Islet of Langerhans (tissue), 1 donor: ENCODE measurements around the gene ZNF628.
"Not testable (repeated sequence)": the region's sequence is repeated elsewhere in the genome, so short reads cannot be mapped to it uniquely, and the experiment has no call there.

Source experiments
- FAIRE-seq: peaks from one replicate; lab custom pipeline; 2011; peaks lifted over from hg19 to GRCh38; lab: Jason Lieb, UNC

The ZNF628 gene

DNA sequence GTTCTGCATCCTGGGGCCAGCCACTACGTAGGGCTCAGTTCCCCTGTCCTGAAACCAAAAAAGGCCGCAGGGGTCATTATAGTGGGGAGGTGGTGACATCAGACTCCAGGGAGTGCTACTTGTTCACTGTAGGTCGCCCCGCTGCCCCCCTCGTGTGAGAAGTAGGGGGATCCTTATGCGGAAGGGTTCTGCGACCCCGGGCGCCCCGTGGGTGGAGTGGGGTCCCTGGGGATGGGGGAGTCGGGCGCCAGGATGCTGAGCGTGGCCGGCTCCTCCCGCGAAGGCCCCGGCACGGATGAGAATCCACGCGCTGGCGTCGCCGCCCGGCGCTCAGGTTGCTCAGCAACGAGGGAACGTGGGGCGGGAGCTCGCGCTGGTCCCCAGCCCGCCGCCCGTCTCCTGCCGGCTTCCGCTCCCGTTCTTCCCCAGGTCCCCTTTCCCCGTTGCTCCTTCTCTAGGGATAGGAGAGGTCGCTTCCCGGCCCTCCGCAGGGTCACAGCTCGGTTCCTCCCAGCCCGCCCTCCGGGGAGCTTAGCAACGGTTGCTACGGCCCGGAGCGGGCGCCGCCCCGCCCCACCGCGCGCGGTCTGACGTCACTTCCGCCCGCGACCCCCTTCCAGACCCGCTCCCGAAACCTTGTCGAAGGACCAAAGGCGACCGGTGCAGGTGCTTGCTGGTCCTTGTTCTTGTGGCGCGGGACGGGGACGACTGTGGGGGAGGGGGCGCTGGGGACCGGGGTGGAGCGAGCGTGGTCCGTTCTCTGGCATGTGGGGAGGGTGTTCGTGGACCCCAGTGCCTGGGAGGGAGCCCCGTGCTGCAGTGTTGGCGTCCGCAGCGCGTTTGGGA, 8.4 kb downstream of the ZNF628 start, which contains the start of gene NAT14:
TSS of gene NAT14 (plus strand) at position 596 of the 846 bp plus-strand sequence. CDS start 521 bp downstream, outside the sequence.
- no peak for FAIRE-seq

DNA sequence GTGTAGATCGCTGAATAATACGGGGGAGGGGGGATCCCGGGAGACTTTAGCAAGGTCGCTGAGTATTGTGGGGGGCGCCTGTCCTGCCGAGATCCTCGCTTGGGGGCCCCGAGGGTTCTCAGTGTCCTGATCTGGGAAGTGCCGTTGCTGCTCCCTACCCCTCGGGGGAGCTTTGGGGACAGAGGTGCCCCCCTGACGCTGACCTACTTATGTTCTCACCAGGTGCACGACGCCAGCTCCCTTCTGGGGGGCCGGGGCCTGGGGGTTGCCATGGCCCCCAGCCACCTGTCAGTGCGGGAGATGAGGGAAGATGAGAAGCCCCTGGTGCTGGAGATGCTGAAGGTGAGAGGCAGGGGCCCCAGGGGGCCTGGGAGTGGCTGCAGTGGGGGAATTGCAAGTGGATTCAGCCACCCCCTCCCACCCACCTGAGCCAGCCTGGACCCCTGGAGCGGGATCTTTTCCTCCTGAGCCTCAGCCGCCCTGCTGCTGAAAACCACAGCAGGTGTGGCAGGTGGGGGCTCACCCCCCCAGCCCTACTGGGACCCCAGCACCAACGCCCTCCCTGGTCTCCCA, 9.1 kb downstream of the ZNF628 start:
- FAIRE-seq, result no peak

DNA sequence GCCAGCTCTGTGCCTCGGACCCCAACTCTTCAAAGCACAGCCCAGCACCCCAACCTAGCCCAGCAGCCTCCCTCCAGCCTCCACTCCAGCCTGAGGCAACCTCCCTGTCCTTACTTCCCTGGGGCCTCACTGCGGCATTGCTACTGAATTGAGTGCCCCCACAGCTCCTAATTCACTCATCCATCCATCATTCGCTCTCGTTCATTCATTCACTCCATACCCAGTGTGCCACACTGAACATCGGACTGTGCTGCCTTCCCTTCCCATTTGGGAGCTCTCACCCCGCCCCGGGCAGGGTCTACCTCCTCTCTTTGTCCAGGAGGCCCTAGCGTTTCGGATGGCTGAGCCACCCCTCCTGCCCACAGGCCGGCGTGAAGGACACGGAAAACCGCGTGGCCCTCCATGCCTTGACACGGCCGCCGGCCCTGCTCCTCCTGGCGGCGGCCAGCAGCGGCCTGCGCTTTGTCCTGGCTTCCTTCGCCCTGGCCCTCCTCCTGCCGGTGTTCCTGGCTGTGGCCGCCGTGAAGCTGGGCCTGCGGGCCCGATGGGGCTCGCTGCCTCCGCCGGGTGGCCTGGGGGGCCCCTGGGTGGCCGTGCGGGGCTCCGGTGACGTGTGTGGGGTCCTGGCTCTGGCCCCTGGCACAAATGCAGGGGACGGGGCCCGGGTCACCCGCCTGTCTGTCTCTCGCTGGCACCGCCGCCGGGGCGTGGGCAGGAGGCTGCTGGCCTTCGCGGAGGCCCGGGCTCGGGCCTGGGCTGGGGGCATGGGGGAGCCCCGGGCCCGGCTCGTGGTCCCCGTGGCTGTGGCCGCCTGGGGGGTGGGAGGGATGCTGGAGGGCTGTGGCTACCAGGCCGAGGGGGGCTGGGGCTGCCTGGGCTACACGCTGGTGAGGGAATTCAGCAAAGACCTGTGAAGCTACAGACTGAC, 9.9 kb downstream of the ZNF628 start:
- no peak for FAIRE-seq

DNA sequence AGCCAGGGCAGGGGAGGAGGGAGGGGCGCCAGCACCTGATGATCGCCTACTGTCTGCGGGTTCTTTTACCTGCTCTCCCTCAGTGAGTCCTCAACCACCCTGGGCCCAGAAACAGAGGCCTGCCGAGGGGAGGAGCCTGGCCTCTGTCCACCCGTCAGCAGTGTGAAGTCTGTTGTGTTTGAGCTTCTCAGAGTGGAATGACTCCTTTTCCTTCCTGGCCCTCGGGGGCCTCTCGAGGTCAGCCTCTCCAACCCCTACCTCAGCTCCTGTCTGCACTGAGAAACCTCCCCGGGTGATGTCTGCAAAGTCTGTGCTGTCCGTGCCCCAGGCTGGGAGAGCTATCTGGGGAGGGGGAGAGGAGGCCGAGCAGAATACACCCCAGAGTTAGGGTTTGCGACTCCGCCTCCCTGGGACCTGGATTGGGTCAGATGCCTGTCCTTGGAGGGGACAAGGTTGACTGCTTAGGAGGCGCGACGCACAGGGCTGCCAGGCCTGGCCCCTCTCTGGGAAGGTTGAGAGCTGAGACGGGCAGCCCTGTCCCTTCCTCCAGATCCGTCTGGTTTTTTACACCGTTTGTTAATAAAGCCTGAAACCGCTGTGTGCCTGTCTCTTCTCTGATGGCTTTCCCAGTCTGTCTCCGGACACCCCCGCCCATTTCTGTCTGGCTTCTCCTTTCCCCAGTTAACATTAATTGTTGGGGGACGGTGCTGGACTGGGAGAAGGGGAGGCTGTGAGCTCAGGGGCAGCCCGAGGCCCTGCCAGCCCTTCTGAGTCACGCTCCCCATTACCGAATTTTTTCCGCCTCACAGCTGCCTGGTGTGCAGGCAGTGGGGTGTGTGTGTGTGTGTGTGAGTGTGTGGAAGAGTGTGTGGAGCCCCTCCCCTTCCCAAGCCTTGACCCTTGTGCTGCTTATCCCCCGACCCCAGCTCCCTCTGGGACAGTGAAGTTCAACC, 10.8 kb downstream of the ZNF628 start:
- no peak for FAIRE-seq

DNA sequence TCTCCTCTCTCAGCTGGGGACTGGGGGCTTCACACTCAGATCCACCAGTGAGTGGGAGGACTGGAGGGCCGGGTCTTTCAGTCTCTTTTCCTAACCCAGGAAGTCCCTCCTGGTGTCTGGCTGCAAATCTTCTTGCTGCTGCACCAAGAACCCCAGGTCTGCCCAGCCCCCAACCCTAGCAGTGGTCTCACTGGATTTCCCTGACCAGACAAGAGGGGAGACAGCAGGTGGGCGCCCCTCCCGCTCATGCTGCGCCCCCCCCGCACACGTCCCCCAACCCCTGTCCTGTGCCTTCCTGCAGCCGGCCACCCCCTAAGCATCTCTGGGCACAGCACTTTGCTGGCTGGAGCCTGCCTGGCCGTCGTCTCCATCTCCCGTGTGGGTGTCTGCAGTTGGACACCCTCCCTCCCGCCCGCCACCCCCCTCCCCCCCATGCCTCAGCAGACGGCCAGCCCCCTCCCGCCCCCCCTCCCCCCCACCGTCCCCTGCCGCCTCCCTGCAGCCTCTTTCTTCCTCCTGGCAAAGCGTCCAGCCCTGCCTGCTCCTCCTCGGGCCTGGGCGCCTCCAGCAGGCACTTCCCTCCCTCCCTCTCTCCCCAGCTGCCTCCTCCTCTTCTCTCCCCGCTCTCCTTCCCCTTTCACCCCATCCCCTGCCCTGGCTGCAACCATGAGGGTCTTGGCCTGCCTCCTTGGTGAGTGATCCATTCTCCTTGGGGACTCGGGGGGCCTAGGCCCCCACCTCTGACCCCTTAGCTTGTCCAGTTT, 11.7 kb downstream of the ZNF628 start, which contains the start of gene SSC5D:
TSS of gene SSC5D (plus strand) at position 513 of the 764 bp plus-strand sequence. CDS start at position 667, 154 bp downstream.
- no peak for FAIRE-seq

DNA sequence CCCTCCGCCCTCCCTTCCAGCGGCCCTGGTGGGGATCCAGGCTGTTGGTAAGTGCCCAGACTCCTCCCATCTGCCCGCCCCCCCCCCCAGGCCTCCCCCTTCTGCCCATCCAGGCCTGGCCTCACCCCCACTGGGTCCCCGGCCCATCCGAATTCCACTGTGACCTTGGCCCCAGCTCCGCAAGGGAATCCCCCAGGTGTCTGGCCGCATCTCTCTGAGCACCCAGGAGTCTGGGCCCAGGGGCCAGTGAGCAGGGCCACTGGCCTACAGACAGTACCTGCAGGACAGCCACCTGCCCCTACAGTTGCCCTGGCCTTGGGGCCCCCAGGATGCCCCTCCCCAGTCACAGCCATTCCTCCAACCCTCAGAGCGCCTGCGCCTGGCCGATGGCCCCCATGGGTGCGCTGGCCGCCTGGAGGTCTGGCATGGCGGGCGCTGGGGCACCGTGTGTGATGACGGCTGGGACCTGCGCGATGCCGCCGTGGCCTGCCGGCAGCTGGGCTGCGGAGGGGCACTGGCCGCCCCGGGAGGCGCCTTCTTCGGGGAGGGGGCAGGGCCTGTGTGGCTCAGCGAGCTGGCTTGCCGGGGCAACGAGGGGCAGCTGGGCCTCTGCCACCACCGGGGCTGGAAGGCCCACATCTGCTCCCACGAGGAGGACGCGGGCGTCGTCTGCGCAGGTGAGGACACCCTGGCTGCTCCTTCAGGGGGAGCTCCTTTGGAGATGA, 12.7 kb downstream of the ZNF628 start:
- FAIRE-seq, result no peak

DNA sequence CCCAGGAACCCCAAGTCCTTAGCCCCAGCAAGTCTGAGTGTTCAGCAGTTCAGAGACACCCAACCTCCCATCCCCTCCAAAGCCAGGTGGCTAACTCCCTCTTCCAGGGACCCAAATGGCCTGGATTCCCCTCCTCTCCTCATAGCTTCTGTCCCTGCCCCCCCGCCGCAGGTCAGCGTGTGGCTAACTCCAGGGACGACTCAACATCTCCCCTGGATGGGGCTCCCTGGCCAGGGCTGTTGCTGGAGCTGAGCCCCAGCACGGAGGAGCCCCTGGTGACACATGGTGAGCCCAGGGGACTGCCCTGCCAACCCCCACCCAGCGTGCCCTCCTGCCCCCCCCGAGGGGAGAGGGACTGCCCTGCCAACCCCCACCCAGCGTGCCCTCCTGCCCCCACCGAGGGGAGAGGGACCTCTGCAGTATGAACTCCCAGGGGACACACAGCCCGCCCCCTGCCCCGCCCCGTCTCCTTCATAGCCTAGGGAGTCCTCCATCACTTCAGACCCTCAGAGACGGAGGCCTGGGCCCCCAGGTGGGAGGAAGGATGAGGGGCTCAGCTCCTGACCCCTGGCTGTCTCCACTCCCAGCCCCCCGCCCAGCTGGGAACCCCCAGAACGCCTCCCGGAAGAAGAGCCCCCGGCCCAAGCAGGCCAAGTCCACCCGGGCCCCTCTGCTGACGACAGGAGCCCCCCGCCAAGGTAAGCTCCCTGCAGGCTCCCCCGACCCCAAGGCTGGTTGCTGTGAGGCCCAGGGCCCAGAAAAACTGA, 13.5 kb downstream of the ZNF628 start:
- no peak for FAIRE-seq

DNA sequence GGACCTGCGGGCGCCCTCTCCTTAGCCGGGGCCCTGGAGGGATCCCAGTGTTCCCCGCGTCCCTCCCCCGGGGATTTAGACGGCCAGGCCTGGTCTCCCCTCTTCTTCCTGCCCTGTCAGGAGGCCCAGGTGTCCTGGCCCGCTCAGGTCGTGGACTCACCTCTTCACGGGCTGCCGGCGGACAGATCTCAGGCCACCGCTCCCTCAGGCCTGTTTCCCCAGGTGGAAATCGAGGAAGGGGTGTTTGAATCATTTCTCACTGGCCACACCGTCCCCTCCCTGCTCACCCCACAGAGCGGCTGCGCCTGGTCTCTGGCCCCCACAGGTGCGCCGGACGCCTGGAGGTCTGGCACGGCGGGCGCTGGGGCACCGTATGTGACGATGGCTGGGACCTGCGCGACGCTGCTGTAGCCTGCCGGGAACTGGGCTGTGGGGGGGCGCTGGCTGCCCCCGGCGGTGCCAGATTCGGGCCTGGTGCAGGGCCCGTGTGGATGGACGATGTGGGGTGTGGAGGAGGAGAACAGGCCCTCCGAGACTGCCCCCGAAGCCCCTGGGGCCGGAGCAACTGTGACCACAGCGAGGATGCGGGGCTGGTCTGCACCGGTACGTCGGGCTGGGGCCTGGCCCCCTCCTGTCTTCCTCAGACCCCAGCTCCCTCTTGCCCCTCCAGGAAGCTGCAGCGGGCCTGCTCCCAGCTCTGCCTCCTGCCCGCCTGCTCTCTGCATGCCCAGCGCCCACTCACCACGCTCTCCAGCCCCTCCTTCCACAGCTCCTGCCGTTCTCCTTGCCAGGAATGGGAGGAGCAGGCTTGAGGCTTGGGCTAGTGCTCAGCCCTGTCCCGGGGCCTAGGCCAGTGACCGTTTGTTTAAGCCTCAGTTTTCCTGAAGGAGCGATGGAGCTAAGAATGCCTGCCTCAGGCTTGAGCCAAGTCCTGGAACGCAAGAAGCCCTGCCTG, 14.3 kb downstream of the ZNF628 start:
- no peak for FAIRE-seq

DNA sequence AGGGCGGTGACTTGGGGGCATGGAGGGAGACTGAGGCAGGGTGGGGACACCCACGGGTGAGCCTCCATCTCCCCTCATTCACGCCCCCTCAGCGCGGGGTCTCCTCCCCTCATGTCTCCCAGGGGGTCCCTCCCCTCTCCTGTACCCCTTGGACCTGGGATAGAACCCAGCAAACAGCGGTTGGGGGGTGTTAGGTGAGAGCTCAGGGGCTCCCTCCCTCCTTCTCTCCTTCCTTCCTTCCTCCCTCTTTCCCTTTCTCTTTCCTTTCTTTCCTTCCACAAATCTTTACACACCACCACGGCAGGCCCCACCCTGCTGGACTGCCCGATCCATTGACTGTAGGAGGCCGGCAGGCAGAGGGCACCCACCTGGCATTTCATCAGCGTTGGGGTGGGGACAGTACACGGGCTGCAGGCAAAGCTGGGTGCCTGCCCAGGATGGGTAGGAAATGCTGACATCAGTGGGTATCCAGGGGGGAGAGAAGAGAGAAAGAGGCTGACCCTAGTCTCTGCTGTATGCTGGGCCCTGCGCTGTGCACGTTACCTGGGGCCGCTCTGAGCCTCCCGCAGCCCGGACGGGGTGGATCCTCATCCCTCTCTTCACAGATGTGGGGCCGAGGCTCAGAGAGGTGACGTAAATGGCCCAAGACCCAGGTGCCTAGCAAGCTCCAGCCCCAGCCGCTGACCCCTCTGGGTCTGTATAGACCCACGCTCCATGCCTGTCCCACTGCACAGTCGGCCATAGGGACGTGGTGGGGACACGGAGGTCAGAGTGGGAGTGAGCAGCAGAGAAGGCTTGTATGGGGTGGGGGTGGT, 15.3 kb downstream of the ZNF628 start:
- FAIRE-seq, result no peak

DNA sequence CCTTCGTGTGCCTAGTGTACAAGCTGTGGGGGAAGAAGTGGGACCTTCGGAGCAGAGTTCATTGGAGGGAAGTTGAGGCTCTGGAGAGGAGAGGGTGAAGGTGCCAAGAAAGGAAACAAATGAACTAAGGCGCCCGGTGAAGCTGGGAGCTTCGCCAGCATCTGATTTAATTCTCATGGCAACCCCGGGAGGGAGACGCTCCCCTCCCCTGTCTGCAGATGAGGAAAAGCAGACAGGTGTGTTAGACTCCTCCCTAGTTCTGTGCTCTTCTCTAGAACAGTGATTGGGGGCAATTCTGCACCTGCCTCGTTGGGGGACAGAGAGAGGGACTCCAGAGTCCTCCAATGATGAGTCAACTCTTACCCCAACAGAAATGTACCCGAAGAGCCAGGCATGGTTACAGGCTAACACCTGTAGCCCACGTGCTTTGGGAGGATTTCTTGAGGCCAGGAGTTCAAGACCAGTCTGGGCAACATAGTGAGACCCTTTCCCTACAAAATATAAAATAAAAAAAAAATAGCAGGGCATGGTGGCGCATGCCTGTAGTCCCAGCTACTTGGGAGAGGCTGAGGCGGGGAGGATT, 16.0 kb downstream of the ZNF628 start:
- FAIRE-seq, result no peak

DNA sequence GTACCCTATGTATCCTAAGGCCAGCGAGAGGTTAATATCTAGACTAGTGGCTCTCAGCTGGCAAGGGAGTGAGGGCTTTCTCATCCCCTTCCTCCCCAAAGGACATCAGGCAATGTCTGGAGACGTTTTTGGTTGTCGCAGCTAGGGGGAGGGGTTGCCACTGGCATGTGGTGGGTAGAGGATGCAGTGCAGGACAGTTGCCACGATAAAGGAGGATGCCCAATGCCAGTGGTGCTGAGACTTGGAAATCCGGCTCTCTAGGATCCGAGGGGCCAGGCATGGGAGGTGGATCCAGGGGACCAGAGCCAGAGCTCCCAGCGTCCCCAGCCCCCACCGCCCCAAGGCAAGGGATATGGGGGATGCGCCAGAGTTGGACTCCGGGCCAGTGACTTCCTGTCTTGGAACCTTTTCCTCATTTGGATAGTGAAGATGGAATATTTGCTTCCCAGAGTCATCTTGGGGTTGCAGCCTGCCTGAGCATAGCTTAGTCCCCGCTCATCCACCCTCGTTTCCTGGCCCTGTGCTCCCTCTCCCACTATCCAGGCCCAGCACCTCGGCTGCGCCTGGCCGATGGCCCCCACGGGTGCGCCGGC, 16.7 kb downstream of the ZNF628 start:
- no peak for FAIRE-seq

DNA sequence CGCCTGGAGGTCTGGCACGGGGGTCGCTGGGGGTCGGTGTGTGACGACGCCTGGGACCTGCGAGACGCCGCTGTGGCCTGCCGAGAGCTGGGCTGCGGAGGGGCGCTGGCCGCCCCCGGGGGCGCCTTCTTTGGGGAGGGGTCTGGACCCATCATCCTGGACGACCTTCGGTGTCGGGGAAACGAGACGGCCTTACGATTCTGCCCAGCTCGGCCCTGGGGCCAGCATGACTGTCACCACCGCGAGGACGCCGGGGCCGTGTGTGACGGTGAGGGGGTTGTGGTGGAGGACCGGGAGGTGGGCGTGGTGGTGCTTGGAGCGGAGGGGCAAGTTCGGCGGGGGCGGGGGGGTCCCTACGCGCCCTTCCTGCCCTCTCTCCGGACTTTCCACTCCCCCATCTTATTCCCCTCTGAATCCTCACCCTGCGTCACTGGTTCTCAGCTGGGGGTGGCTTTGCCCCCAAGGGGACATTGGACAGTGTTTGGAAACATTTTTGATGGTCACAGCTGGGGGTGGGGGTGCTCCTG, 17.3 kb downstream of the ZNF628 start:
- FAIRE-seq, result no peak

DNA sequence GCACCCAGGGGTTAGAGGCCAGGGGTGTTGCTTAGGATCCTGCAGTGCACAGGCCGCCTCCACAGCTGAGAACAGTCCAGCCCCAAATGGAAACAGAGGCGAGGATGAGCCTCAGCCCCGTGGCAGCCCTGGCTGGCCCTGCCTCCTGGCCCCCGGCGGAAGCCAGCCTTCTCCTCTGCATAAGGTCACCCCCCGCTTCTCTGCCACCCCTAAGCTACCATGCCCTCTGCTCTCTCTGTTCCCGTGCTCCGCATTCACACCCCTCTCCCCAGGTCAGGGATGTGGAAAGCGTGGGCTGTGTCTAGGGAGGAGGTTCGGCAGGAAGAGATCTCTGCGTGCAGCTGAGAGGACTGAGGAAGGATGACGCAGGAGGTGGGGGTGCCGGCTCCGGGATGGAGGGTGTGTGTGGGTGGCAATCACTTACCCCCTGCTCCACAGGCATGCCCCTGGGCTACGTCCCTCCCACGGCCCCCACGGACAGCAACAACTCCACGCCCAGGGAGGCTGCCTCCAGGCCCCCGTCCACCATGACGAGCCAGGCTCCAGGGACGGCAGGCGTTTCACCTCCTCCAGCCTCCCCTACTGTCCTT, 17.9 kb downstream of the ZNF628 start:
- FAIRE-seq, result no peak

DNA sequence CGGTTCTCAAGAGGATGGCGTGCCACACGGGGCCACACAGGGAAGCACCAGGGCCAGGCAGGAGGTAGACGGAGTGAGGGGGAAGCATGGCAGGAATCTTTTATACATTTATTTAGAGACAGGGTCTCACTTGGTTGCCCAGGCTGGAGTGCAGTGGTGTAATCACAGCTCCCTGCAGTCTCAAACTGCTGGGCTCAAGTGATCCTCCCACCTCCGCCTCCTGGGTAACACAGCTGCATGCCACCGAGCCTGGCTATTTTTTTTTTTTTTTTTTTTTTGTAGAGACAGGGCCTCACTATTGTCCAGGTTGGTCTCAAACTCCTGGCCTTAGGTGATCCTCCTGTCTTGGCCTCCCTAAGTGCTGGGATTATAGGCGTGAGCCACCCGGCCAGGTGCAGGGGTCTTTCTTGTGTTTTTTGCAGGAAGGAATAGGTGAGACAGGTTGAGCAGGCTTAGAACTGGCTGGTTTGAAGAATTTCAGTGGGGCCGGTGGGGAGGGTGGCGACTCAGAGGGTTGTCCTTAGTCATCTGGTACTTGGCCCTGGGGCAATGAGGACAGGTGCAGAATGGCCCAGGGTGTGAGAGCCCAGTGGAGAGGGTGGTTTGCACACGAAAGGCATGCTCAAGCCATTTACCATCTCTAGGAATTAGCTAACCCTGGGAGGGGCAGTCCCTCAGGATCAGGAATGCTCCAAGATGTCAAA, 19.4 kb downstream of the ZNF628 start:
- FAIRE-seq, result no peak

DNA sequence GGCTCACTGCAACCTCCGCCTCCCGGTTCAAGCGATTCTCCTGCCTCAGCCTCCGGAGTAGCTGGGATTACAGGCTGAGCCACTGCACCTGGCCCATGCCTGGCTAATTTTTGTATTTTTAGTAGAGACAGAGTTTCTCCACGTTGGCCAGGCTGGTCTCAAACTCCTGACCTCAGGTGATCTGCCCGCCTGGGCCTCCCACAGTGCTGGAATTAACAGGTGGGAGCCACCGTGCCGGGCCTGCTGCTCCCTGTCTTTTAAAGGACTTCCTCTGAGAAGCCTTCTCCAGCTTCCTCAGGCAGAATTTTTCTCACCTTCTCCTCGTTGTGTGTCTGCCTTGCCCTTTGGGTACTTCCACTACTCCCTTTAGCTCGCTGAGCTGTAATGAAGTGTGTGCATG, 20.4 kb downstream of the ZNF628 start:
- not testable (repeated sequence) for FAIRE-seq
